HG02970 (cell line): ENCODE measurements around the gene CISD3.

Experiments
- ATAC-seq: cut with Tn5 transposase; IDR thresholded peaks from one replicate; pipeline ENCODE4 v1.9.1; 2021; ENCODE audit warnings: mild to moderate bottlenecking, moderate library complexity, moderate number of reproducible peaks; ENCODE audit not compliant: unreplicated experiment, low FRiP score

CISD3 gene

DNA sequence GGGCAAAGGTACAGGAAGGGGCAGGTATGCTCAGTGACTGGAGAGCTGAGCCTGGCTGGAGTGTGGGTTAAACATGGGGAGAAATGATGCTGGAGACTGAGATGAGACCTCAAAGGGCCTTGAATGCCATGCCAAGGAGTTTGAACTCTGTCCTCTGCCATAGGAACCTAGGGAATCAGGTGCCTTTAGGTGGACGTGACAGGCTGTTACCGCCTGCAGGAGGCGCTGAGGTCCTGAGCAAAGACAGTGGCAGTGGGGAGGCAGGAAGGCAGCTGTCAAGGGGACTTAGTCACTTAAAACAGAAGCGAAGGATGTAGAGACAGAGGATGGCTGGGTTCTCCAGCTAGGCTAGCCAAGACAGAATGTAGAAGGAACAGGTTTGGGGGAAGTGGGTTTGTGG is 31.5 kb downstream of the CISD3 start:
- ATAC-seq = no peak

DNA sequence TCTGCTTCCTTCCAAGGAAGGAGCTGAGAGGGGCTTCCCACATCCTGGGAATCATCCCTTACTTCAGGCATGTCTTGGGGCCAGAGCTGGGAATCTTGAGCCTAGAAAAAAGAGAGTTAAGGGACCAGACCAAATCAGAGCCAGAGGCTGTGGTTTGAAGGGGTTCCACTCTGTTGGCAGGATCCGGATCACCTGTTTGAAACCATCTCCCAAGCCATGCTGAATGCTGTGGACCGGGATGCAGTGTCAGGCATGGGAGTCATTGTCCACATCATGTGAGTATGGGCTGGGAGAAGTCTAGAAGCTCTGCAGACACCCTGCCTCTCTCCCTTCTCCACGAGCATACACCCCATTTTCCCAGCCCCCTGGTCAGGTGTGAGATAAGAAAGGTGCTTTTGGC is 32.1 kb downstream of the CISD3 start:
- ATAC-seq = no peak

DNA sequence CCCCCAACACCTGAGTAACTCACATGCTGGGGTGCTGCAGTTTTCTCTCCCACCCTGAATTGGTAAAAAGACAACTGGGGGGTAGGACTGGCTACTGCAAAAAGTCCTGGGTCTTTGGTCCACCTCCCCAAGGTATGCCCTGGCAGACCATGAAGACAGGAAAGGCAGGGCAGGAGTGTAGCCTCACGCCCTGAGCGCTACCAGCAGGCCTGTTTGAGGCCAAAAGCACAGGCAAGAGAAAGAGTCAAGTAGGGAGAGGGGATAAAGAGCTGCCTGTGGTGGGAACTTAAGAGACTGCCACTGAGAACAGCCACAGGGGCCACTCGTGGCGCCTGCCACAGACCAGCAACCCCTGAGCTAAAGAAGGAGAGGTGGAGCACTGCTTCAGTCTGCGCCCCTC is 36.2 kb downstream of the CISD3 start:
- no peak for ATAC-seq

DNA sequence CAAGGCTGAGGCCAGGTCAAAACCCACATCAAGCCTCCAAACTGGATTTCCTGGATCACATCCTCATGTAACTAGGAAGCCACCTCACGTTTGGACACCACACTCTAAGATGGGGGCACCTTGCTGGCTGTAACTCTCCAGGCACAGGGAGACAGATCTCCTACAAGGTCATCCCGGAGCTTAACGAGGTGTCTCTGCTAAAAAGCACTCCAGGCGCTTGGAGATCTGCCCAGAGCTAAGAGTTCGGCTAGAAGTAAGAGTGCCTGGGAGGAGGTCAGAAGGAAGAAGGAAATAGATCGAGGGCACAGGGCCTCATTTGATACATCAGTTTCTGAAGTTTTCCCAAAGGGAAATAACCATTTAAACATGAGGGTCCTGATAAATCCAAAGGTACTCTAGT is 38.3 kb downstream of the CISD3 start:
- ATAC-seq = no peak

DNA sequence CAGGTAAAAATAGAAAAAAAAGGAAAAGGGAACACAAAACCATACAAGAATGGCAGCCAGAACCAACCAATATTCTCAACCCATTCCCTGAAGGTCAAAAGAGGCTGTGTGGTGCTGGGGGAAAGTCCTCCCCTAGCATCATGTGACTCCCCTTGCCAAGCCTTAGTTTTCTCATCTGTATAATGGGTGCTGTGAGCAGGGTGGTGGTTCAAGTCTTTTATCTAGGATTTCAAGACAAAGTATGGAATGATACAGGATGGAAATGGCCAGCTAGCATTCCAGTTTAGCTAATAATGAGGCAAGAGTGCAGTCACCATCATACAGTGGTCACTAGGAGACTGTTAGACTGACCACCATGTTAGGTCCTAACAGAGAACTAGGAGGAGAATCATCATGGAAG is 43.1 kb downstream of the CISD3 start:
- ATAC-seq = no peak

DNA sequence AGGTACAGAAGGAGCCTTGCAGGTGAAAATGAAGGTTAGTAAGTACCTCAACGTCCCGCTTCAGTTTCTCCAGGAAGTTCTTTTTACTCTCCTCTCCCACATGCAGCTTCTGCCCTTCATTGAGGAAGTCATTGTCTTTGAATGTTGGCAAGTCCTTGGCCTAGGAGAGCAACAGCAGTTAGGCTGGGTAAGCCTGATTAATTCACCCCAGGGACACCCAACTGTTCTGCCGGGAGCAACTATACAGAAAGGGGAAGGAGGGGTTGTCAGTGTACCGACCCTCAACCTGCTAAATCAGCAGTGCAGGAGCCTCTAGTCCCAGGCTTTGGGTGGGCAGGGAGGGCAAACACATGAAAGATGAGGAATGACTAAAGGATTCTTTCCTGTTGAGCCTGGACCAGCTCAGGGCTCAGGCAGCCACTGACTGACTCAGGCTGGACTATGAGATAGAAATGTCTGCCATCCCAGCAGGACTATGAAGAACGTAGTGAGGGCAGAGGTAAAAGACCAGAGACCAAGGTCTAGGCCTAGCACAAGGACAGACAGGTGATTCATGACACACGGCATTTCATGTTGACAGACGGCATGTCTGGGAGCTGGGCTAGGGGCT is 47.6 kb downstream of the CISD3 start:
- no peak for ATAC-seq

DNA sequence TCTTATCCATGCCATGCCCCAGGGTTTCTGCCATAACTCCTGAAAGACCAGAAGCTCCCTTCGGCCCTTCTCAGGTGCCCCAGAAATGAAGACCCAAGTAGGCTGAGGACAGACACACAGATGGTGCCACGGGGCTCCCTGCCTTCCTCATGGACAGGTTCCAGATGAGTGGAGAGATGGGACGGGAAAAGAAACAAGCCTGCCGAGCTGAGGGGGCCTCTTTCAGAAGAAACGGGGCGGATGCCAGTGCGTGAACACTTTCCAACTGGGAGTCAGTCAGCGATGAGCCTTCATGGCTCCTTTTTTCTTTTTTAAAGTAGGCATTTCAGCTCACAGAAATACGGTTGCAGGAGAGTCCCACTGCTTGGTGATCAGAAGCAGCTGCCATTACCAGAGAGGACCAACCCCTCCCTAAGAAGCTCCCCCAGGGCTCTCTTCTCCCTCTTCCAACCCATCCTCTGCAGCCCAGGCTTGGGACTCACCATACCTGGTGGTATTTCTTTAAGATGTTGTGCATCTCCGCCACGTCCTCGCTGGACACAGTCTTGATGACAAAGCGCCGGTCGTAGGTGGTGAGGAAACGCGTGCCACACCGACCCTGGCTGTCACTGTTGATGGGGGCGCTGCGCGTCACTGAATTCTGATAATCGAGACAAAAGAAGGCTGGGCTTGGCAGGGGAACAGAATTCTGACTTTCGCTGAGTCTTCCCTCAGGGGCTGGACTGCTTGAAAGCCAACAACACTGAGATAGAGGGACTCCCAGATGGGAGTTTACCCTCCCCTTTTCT is 50.0 kb downstream of the CISD3 start:
- ATAC-seq = no peak

DNA sequence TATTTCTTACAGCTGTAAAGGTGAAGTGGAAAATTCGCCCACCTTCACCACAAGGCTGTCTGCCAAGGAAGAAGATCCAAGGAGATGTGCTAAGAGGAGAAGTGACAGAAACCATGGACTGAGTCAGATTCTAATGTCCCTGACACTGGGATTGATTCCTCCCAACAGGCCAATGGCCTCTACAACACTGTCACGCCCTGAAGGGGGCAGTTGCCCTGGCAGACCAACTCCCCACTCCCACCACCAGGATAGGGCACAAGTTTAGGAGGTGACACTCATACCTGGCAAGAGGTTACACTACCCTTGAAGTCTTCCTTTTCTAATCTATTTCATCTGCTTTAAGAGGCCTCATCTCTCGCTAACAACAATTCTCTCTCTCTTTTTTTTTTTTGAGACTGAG is 53.1 kb downstream of the CISD3 start:
- ATAC-seq = no peak
